ENCODE results near the gene ZNF133.
"Not testable (repeated sequence)": the region's sequence is repeated elsewhere in the genome, so short reads cannot be mapped to it uniquely, and the experiment has no call there.

The ZNF133 gene

GRCh38 chr20:18267815-18268214 is 20.5 kb upstream of the ZNF133 start:
- no peak for TF ChIP-seq CTCF (IDR thresholded peaks at IDR 0.05; ENCODE audit: borderline replicate concordance, insufficient read depth, low read depth, low read length)
- no peak overlapping the region for H3K4me3 ChIP-seq (ENCODE audit: low read depth, low read length)

- H3K4me3 ChIP-seq (ENCODE audit: low read depth, low read length): no peak overlapping the region
- TF ChIP-seq CTCF (IDR thresholded peaks at IDR 0.05; ENCODE audit: borderline replicate concordance, insufficient read depth, low read depth, low read length): no peak
Measured at GRCh38 chr20:18271160-18271559, 17.2 kb upstream of the ZNF133 start.

- no peak overlapping the region for H3K4me3 ChIP-seq (ENCODE audit: low read depth, low read length)
- no peak for TF ChIP-seq CTCF (IDR thresholded peaks at IDR 0.05; ENCODE audit: borderline replicate concordance, insufficient read depth, low read depth, low read length)
Measured at GRCh38 chr20:18272451-18272850, 15.9 kb upstream of the ZNF133 start.

GRCh38 chr20:18273738-18274137 is 14.6 kb upstream of the ZNF133 start:
- no peak for TF ChIP-seq CTCF (IDR thresholded peaks at IDR 0.05; ENCODE audit: borderline replicate concordance, insufficient read depth, low read depth, low read length)
- H3K4me3 ChIP-seq (ENCODE audit: low read depth, low read length): no peak overlapping the region

GRCh38 chr20:18275960-18276359 is 12.4 kb upstream of the ZNF133 start:
- H3K4me3 ChIP-seq (ENCODE audit: low read depth, low read length): not testable (repeated sequence)

GRCh38 chr20:18276821-18277220 is 11.5 kb upstream of the ZNF133 start:
- H3K4me3 ChIP-seq (ENCODE audit: low read depth, low read length): no peak overlapping the region
- TF ChIP-seq CTCF (IDR thresholded peaks at IDR 0.05; ENCODE audit: borderline replicate concordance, insufficient read depth, low read depth, low read length): peak; percentile 81

- no peak for TF ChIP-seq CTCF (IDR thresholded peaks at IDR 0.05; ENCODE audit: borderline replicate concordance, insufficient read depth, low read depth, low read length)
Measured at GRCh38 chr20:18279242-18279641, 9.1 kb upstream of the ZNF133 start.

More at GRCh38 chr20:18279242-18279641, 9.1 kb upstream of the ZNF133 start:
- no peak overlapping the region for H3K4me3 ChIP-seq (ENCODE audit: low read depth, low read length)

All from GM12875 (cell line).